HG02610 (cell line): Measurements from ENCODE around the gene ALDH1L2.
"Not testable (repeated sequence)": the region's sequence is repeated elsewhere in the genome, so short reads cannot be mapped to it uniquely, and the experiment has no call there.

Experiments
- ATAC-seq: cut with Tn5 transposase; IDR thresholded peaks from one replicate; pipeline ENCODE4 v1.9.1; 2021; ENCODE audit warnings: mild to moderate bottlenecking, moderate library complexity; ENCODE audit not compliant: unreplicated experiment

The ALDH1L2 gene

GRCh38 chr12:105084251-105085250 lies at the start of gene ALDH1L2:
TSS of gene ALDH1L2 (minus strand) at chr12:105084458. CDS start at chr12:105084436, 22 bp downstream.
- peak; percentile 82 for ATAC-seq

GRCh38 chr12:105120551-105120950 lies 36.3 kb upstream of the ALDH1L2 start:
- no peak for ATAC-seq

GRCh38 chr12:105116969-105117368 lies 32.7 kb upstream of the ALDH1L2 start:
- no peak for ATAC-seq

- ATAC-seq, result no peak
Observed at GRCh38 chr12:105113094-105113493, 28.8 kb upstream of the ALDH1L2 start.

- ATAC-seq, result no peak
Observed at GRCh38 chr12:105110851-105111250, 26.6 kb upstream of the ALDH1L2 start.

- ATAC-seq, result no peak
Observed at GRCh38 chr12:105109465-105110212, 25.4 kb upstream of the ALDH1L2 start.

- ATAC-seq, result peak; percentile 91
Observed at GRCh38 chr12:105107494-105108371, 23.5 kb upstream of the ALDH1L2 start, which contains the start of gene WASHC4. TSS of gene WASHC4 (plus strand) at chr12:105107731. CDS start at chr12:105107801, 70 bp downstream.

GRCh38 chr12:105107171-105107493 lies 22.9 kb upstream of the ALDH1L2 start:
- ATAC-seq, result peak; percentile 15

GRCh38 chr12:105106621-105107020 lies 22.4 kb upstream of the ALDH1L2 start:
- no peak for ATAC-seq

GRCh38 chr12:105104762-105105161 lies 20.5 kb upstream of the ALDH1L2 start:
- ATAC-seq, result no peak

DNA sequence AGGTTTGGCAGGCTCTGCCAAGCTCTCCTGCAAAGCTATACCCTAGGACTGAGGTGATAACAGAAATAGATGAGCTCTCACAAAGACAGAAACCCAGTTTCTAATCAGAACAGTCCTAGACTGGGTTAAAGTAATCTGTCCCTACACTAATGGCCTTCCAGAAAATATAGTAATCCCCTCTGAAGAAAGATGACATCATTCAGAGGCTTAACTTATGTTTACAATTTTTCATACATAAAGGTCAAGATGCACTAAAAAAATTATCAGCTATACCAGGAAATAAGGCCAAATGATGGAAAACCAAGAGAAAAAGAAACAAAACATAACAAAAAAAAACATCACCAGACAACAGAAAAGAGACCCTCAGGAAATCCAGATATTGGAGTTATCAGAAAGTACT lies 18.4 kb upstream of the ALDH1L2 start:
- ATAC-seq, result no peak

GRCh38 chr12:105100998-105101397 lies 16.7 kb upstream of the ALDH1L2 start:
- no peak for ATAC-seq

DNA sequence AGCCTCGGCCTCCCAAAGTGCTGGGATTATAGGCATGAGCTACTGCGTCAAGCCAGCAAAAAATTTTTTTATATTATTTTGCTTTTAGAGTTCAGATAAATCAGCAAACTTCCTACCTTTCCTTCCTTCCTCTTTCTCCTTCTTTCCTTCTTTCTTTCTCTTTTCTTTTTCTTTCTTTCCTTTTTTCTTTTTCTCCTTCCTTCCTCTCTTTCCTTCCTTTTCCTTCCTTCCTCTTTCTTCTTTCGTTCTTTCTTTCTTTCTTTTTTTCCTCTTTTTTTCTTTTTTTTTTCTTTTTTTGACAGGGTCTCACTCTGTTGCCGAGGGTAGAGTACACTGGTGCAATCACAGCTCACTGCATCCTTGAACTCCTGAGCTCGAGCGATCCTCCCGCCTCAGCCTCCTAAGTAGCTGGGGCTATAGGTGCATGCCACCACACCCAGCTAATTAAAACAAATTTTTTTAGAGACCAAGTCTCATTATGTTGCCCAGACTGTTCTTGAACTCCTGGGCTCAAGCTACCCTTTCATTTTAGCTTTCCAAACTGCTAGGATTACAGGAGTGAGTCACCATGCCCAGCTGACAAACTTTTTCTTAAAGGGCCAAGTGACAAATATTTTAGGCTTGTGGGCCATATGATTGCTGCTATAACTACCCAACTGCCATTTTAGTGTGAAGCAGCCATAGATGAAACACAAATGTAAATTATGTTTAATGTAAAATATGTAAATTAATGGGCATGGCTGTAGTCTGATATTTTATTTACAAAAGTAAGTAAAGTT lies 16.1 kb upstream of the ALDH1L2 start:
- ATAC-seq, result no peak

DNA sequence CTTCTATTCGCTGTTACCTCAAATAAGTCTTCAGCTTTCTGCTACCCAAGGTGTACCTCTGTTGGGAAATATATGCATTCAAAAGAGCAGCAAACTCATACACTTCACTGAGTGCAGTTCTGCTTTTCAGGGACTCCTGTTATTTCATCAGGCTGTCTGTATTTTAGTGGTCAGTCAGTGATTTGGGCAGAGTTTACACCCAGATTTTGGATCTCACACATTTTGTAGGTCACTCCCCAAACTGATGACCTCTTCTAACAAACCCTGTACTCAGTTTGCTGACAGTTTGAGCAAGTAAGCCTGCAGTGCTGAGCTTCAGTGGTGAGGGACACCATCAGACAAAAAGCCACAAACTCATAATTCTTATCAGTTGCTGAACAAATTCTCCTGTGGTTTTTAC lies 15.1 kb upstream of the ALDH1L2 start:
- ATAC-seq, result no peak

GRCh38 chr12:105095338-105095737 lies 11.1 kb upstream of the ALDH1L2 start:
- not testable (repeated sequence) for ATAC-seq

DNA sequence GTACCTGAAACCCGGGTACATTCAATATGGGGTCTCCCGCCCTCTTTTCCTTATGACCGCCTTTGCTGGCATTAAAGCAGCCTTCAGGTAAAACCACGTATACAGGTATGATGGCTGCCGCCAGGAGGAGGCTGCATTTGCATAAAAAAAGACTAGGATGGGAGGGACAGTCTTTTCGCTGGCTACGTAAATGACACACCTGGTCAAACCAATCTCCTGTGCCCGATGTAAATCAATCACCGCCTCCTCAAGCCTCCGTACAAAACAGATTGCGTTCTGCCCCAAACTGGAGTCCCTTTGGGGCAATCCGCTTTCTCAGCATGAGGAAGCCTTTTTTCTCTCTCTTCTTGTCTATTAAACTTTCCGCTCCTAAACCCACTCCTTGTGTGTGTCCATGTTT lies 8.1 kb upstream of the ALDH1L2 start:
- ATAC-seq, result no peak

GRCh38 chr12:105091476-105092206 lies 7.4 kb upstream of the ALDH1L2 start:
- ATAC-seq, result no peak

GRCh38 chr12:105090361-105090760 lies 6.1 kb upstream of the ALDH1L2 start:
- ATAC-seq, result no peak

- no peak for ATAC-seq
Observed at GRCh38 chr12:105089817-105090216, 5.6 kb upstream of the ALDH1L2 start.
